ENCODE data around the gene CACNA2D3. TPM values are rescaled to one million over a fixed set of nuclear protein-coding genes. Genes with fewer than 3 reads are reported as not detected.

The CACNA2D3 gene
- total RNA-seq, 1 experiment from 2014 or later: not detected

DNA sequence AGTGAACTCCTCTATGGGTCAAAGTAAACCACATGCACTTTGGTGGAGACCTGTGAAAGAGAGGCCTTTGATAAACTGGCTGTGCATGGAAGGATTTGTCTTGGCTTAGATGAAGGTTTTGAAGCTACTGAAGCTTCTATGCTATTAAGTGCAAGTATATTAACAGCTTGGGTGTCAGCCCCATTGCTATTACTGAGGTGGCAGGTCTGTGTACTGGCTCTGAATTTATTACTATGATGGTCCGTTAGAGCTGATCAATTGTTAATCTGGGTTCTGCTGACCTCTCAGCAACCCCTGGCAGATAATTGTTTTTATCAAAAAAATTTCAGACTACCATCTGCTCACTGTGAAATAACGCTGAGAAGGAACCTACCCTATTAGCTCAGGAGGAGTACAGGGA lies 268.2 kb downstream of the CACNA2D3 start:
- Mint-ChIP-seq H3K27me3 (ENCODE audit: insufficient read depth, unreplicated experiment) (peaks cover 16% of the 10 kb centered on the region), H3K27ac (ENCODE audit: unreplicated experiment) (no peak overlapping the region), H3K4me3 (ENCODE audit: unreplicated experiment) (no peak overlapping the region), H3K9me3 (ENCODE audit: unreplicated experiment) (no peaks in the 10 kb centered on the region), H3K4me1 (ENCODE audit: low read depth, unreplicated experiment) (no peaks in the 10 kb centered on the region), H3K36me3 (ENCODE audit: insufficient read depth, unreplicated experiment) (no peaks in the 10 kb centered on the region)
- TF ChIP-seq, protein P1, sequence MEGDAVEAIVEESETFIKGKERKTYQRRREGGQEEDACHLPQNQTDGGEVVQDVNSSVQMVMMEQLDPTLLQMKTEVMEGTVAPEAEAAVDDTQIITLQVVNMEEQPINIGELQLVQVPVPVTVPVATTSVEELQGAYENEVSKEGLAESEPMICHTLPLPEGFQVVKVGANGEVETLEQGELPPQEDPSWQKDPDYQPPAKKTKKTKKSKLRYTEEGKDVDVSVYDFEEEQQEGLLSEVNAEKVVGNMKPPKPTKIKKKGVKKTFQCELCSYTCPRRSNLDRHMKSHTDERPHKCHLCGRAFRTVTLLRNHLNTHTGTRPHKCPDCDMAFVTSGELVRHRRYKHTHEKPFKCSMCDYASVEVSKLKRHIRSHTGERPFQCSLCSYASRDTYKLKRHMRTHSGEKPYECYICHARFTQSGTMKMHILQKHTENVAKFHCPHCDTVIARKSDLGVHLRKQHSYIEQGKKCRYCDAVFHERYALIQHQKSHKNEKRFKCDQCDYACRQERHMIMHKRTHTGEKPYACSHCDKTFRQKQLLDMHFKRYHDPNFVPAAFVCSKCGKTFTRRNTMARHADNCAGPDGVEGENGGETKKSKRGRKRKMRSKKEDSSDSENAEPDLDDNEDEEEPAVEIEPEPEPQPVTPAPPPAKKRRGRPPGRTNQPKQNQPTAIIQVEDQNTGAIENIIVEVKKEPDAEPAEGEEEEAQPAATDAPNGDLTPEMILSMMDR (IDR thresholded peaks at IDR 0.05; ENCODE audit: insufficient read depth in 1 of 2, low read depth in 1 of 2, low read length in 1 of 2, severe bottlenecking in 1 of 2, unreplicated experiment in 1 of 2): no peak
- DNase-seq: no peak
- POLR2A ChIA-PET: no interaction called here
- Histone ChIP-seq H3K4me1 (no peaks in the 10 kb centered on the region), H3K27me3 (replicated peaks; ENCODE audit: control insufficient read depth, insufficient read depth, low read length) (peaks cover 2% of the 10 kb centered on the region; the same call in 1 of the 2 replicates), H3K9me3 (no peaks in the 10 kb centered on the region), H3K4me3 (ENCODE audit: low read depth, low read length) (no peak overlapping the region), H3K36me3 (ENCODE audit: control insufficient read depth, insufficient read depth, low read length) (no peaks in the 10 kb centered on the region)
- intact Hi-C loops (cut with micrococcal nuclease; ENCODE audit: unreplicated experiment): no loop called here
- BruUV-seq (replicated peaks): no TSS peak
- CTCF ChIA-PET: no interaction called here

DNA sequence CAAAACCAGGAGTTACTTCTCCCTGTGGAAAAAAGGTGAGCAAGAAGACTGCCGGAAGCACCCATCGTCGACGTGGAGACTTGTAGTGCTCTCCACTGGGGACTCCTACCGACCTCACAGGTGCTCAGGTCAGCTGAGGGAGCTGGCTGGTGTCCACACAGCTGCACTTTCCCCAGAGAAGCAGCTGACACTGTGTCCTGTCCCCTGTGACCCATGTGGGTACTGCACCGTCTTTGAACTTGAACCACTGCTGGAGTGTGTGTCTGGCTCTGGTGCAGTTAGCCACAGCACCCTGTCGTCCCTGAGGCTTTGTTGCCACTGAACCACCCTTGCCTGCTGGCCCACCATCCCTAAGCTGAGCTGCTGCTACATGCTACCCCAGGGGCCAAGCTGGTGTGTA lies 270.8 kb downstream of the CACNA2D3 start:
- Mint-ChIP-seq H3K27me3 (ENCODE audit: insufficient read depth, unreplicated experiment) (peaks cover 12% of the 10 kb centered on the region), H3K27ac (ENCODE audit: unreplicated experiment) (no peak overlapping the region), H3K9me3 (ENCODE audit: unreplicated experiment) (no peaks in the 10 kb centered on the region), H3K4me3 (ENCODE audit: unreplicated experiment) (no peak overlapping the region), H3K36me3 (ENCODE audit: insufficient read depth, unreplicated experiment) (no peaks in the 10 kb centered on the region), H3K4me1 (ENCODE audit: low read depth, unreplicated experiment) (no peaks in the 10 kb centered on the region)
- CTCF ChIA-PET: no interaction called here
- H3K4me1 ChIP-seq: no peaks in the 10 kb centered on the region
- no TSS peak for BruUV-seq (replicated peaks)
- H3K36me3 ChIP-seq (ENCODE audit: control insufficient read depth, insufficient read depth, low read length): no peaks in the 10 kb centered on the region
- no peaks in the 10 kb centered on the region for H3K9me3 ChIP-seq
- intact Hi-C loops (cut with micrococcal nuclease; ENCODE audit: unreplicated experiment): no loop called here
- peaks cover 2% of the 10 kb centered on the region; the same call in 1 of the 2 replicates for H3K27me3 ChIP-seq (replicated peaks; ENCODE audit: control insufficient read depth, insufficient read depth, low read length)
- DNase-seq: no peak
- H3K4me3 ChIP-seq (ENCODE audit: low read depth, low read length): no peak overlapping the region
- POLR2A ChIA-PET: no interaction called here
- TF ChIP-seq, protein P1 (IDR thresholded peaks at IDR 0.05; ENCODE audit: insufficient read depth in 1 of 2, low read depth in 1 of 2, low read length in 1 of 2, severe bottlenecking in 1 of 2, unreplicated experiment in 1 of 2): no peak

DNA sequence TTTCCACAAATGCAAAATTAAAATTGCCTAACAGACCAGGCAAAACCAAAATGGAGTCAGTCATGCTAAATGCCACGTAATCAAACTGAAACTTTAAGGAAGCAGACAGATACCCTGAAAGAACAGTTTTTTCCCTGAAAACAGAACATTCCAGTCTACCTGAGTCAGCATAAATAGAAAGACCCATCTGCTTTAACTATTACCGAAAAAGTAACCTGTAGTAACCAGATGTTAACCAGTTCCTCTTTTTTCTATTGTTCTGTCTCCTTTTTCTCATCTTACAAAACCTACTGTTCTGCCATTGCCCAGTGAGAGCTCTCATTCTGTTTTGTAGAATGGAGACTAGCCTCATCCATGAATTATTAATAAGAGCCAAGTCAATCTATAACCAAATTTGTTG lies 286.0 kb downstream of the CACNA2D3 start:
- no peak for DNase-seq
- intact Hi-C loops (cut with micrococcal nuclease; ENCODE audit: unreplicated experiment): no loop called here
- Histone ChIP-seq H3K27me3 (replicated peaks; ENCODE audit: control insufficient read depth, insufficient read depth, low read length) (no peaks in the 10 kb centered on the region; the same call in 1 of the 2 replicates), H3K4me1 (no peaks in the 10 kb centered on the region), H3K36me3 (ENCODE audit: control insufficient read depth, insufficient read depth, low read length) (no peaks in the 10 kb centered on the region), H3K4me3 (ENCODE audit: low read depth, low read length) (no peak overlapping the region), H3K9me3 (no peaks in the 10 kb centered on the region)
- Mint-ChIP-seq H3K9me3 (ENCODE audit: unreplicated experiment) (peaks cover 4% of the 10 kb centered on the region), H3K4me1 (ENCODE audit: low read depth, unreplicated experiment) (no peaks in the 10 kb centered on the region), H3K4me3 (ENCODE audit: unreplicated experiment) (no peak overlapping the region), H3K36me3 (ENCODE audit: insufficient read depth, unreplicated experiment) (no peaks in the 10 kb centered on the region), H3K27ac (ENCODE audit: unreplicated experiment) (no peak overlapping the region), H3K27me3 (ENCODE audit: insufficient read depth, unreplicated experiment) (peaks cover 9% of the 10 kb centered on the region)
- no TSS peak for BruUV-seq (replicated peaks)
- TF ChIP-seq, protein P1 (IDR thresholded peaks at IDR 0.05; ENCODE audit: insufficient read depth in 1 of 2, low read depth in 1 of 2, low read length in 1 of 2, severe bottlenecking in 1 of 2, unreplicated experiment in 1 of 2): no peak
- POLR2A ChIA-PET: no interaction called here
- CTCF ChIA-PET: no interaction called here

All from Caco-2 (cell line).